ENCODE results near the gene IL1R2.

IL1R2 gene

GRCh38 chr2:101975171-101975870 is 16.4 kb upstream of the IL1R2 start:
- no peak for DNase-seq

- DNase-seq: no peak
Measured at GRCh38 chr2:101976891-101977290, 14.9 kb upstream of the IL1R2 start.

- no peak for DNase-seq
Measured at GRCh38 chr2:101980368-101980767, 11.4 kb upstream of the IL1R2 start.

- no peak for DNase-seq
Measured at GRCh38 chr2:101981066-101981465, 10.7 kb upstream of the IL1R2 start.

GRCh38 chr2:101981504-101981903 is 10.3 kb upstream of the IL1R2 start:
- no peak for DNase-seq

- no peak for DNase-seq
Measured at GRCh38 chr2:101982495-101983029, 9.2 kb upstream of the IL1R2 start.

GRCh38 chr2:101983486-101983885 is 8.3 kb upstream of the IL1R2 start:
- no peak for DNase-seq

- DNase-seq: no peak
Measured at GRCh38 chr2:101983928-101984327, 7.8 kb upstream of the IL1R2 start.

GRCh38 chr2:101984656-101985055 is 7.1 kb upstream of the IL1R2 start:
- DNase-seq: no peak

GRCh38 chr2:101985101-101985792 is 6.5 kb upstream of the IL1R2 start:
- DNase-seq: no peak

- no peak for DNase-seq
Measured at GRCh38 chr2:101985793-101986164, 6.0 kb upstream of the IL1R2 start.

GRCh38 chr2:101986376-101986775 is 5.4 kb upstream of the IL1R2 start:
- DNase-seq: no peak

- no peak for DNase-seq
Measured at GRCh38 chr2:101986804-101987740, 4.7 kb upstream of the IL1R2 start.

- no peak for DNase-seq
Measured at GRCh38 chr2:101987832-101988231, 3.9 kb upstream of the IL1R2 start.

GRCh38 chr2:101988541-101988940 is 3.2 kb upstream of the IL1R2 start:
- no peak for DNase-seq

- no peak for DNase-seq
Measured at GRCh38 chr2:101989740-101990460, 1.9 kb upstream of the IL1R2 start.

GRCh38 chr2:101993772-101994171 is 2.0 kb downstream of the IL1R2 start:
- DNase-seq: no peak

GRCh38 chr2:101995019-101995418 is 3.3 kb downstream of the IL1R2 start:
- DNase-seq: no peak

- DNase-seq: no peak
Measured at GRCh38 chr2:101995804-101996203, 4.0 kb downstream of the IL1R2 start.

GRCh38 chr2:101998556-101998895 is 6.8 kb downstream of the IL1R2 start:
- DNase-seq: no peak

- DNase-seq: no peak
Measured at GRCh38 chr2:101998896-101999789, 7.4 kb downstream of the IL1R2 start.

GRCh38 chr2:102000012-102000411 is 8.3 kb downstream of the IL1R2 start:
- DNase-seq: no peak

All from NCI-H2029 treated with DMSO at 0.1 percent for 48 hours (cell line).